IPS-15b (cell line): Measurements from ENCODE around the gene HINT2.

ENCODE experiments used
- H3K27me3 ChIP-seq: one replicate; pipeline ENCODE4 v1.6.1; 2013; ENCODE audit warnings: low read length; ENCODE audit not compliant: control insufficient read depth, insufficient read depth
- H3K36me3 ChIP-seq: one replicate; pipeline ENCODE4 v1.6.1; 2013; ENCODE audit warnings: low read length; ENCODE audit not compliant: control insufficient read depth, insufficient read depth
- H3K4me1 ChIP-seq: one replicate; pipeline ENCODE4 v1.6.1; 2013; ENCODE audit warnings: mild to moderate bottlenecking, low read length; ENCODE audit not compliant: control insufficient read depth, insufficient read depth
- H3K4me3 ChIP-seq: one replicate; pipeline ENCODE4 v1.5.1; 2013; ENCODE audit warnings: low read depth, low read length
- H3K9ac ChIP-seq: one replicate; pipeline ENCODE4 v1.6.1; 2013; ENCODE audit warnings: low read depth, mild to moderate bottlenecking, low read length
- H3K9me3 ChIP-seq: one replicate; pipeline ENCODE4 v1.6.1; 2013; ENCODE audit warnings: mild to moderate bottlenecking, low read length; ENCODE audit not compliant: control insufficient read depth, insufficient read depth

The HINT2 gene

DNA sequence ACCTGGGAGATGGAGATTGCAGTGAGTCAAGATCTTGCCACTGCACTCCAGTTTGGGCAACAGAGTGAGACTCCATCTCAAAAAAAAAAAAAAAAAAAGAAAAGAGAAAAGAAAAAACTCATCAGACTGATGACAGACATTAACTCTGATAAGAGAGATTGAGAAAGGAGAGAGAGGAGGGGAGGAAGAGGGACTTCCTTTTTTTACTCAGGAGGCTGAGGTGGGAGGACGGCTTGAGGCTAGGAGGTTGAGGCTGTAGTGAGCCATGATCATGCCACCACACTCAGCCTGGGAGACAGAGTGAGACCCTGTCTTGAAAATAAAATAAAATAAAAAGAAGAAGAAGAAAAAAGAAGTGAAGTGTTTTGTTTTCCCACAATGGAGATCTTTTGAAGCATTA is 51.0 kb downstream of the HINT2 start:
- Histone ChIP-seq H3K9ac (no peak overlapping the region), H3K4me1 (peaks cover 5% of the 10 kb centered on the region), H3K4me3 (no peak overlapping the region)

DNA sequence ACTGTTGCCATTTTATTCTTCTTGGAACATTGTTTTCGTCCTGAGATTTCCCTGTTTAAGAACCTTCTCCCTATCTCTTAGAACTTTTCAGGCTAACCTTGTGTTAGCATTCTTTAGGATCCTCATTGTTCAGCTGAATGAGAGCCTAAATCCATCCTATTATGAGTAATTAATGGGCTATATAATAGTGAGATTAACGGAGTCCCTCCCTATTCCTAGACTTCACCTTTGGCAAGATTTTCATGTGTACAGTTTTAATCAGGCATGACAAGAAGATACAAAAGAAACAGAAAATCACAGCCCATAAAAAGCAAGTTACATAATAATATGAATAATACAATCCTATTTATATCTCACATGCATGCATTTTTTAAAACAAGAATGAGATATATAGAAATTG is 51.7 kb downstream of the HINT2 start:
- H3K36me3 ChIP-seq: no peaks in the 10 kb centered on the region

More for the DNA sequence above, 51.0 kb downstream of the HINT2 start:
- no peaks in the 10 kb centered on the region for H3K9me3 ChIP-seq
- no peaks in the 10 kb centered on the region for H3K27me3 ChIP-seq
- no peaks in the 10 kb centered on the region for H3K36me3 ChIP-seq

More for the DNA sequence above, 51.7 kb downstream of the HINT2 start:
- Histone ChIP-seq H3K27me3 (no peaks in the 10 kb centered on the region), H3K4me3 (no peak overlapping the region), H3K4me1 (peaks cover 5% of the 10 kb centered on the region), H3K9me3 (no peaks in the 10 kb centered on the region), H3K9ac (no peak overlapping the region)
